T follicular helper cell (primary cell): ENCODE measurements around the gene TTC27.
"Not testable (repeated sequence)": the region's sequence is repeated elsewhere in the genome, so short reads cannot be mapped to it uniquely, and the experiment has no call there.

Experiments
- DNase-seq: peaks from one replicate; pipeline ENCODE4 v3.0.0-alpha.2; 2020; ENCODE audit warnings: low read depth

The TTC27 gene

DNA sequence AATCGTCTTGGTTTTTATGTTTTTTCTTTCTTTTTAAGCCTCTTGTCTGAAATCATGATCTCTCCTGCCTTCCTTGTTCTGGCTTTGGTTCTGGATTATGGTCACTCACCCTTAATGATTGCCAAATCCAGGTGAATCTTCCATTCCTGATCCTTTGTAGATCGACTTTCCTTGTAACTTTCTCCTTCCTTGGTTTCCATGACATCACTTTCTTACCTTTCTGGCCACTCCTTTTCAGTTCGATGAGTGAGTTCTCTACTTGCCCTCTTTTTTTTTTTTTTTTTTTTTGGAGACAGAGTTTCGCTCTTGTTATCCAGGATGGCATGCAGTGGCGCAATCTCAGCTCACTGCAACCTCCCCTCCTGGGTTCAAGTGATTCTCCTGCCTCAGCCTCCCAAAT lies 179.8 kb downstream of the TTC27 start:
- DNase-seq = no peak

DNA sequence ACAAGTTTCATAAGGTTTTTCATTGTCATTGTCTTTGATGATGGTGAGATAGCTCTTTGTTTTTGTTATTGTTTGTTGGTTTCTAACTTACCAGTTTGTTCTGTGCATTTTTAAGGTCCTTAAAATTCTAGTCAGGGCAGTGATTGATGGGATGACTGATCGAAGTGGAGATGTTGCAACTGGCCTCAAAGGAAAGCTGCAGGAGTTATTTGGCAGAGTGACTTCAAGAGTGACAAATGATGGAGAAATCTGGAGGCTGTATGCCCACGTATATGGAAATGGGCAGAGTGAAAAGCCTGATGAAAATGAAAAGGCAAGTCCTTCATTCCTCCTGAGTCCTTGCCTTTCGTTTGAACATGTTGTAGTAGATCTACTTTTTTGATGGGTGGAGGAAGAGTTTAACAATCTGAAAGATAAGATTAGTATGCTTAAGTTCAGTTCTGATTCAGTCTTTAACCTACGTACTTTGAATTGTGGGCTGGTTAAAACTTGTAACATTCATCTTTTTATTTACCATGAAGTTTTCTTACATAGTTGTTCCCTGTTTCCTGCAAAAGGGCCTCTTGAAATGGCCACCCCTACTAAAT lies 183.2 kb downstream of the TTC27 start:
- no peak for DNase-seq

- DNase-seq = no peak
Observed at GRCh38 chr2:32811696-32812095, 183.8 kb downstream of the TTC27 start.

- no peak for DNase-seq
Observed at GRCh38 chr2:32812316-32812715, 184.5 kb downstream of the TTC27 start.

DNA sequence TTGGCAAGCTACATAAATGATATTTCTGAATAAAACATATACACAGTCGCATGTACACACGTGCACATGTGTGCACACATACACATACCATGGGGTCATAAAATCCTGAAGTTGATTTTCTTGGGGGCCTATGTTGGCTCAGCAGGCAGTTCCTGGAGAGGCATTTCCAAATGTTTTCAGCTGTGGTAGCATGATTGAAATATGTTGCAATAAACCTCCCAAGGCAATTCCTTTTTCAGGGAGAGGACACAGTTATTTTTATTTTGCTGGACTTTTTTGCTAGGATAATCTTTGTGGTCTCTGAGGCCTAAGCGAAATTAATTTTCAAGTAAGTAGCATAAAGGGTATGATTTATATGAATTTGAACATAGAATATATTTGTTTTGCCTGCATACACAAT lies 192.2 kb downstream of the TTC27 start:
- no peak for DNase-seq

DNA sequence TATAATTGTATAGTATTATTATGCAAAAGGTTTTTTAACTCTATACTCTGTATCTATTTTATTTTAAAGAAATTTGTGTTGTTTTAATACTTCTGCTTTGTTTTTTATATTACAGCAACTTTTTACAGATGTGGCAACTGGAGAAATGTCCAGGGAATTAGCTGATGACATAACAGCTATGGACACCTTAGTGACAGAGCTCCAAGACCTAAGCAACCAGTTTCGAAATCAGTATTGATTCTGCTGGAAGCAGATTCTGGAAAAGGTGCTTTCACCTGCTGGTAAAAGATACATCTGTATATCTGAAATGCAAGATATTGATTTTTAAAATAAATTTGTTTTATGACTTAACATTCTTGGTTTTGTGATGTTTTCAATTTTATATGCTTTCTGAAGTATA lies 192.9 kb downstream of the TTC27 start:
- no peak for DNase-seq

DNA sequence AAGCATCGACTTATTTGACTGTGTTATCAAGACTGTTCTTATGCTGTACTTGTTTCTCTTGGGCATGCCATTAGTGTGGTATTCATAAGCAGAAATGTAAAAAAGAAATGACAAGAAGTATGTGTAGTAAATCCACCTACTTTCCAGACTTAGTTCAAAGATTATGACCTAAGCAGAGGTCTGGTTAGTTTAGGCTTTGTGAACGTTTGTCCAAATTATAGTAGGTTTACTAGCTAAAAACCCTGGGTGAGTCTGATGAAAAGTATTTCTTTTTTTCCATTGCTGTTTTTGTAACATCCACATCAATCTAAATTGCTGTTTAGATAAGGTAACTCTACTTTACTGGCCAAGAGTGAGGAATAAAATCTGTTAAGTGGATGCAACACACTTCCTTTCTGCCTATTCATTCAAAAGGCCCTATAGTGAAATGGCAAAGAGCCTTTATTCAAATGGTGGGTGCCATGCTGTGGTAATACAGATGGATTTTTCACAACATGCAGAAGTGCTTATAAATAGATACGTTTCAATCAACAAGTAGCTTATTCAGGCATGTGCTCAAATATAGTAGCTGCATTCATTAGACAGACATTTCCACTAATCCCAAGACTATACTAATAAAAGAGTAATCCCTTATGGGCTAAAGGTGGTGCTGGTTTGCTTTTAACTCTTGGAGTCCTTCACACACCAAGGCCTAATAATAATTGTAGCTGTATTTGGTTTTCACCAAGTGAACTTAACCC lies 196.4 kb downstream of the TTC27 start:
- no peak for DNase-seq

- no peak for DNase-seq
Observed at GRCh38 chr2:32825291-32825712, 197.5 kb downstream of the TTC27 start.

GRCh38 chr2:32830196-32830595 lies 202.3 kb downstream of the TTC27 start:
- DNase-seq = no peak

GRCh38 chr2:32832821-32833220 lies 205.0 kb downstream of the TTC27 start:
- no peak for DNase-seq

DNA sequence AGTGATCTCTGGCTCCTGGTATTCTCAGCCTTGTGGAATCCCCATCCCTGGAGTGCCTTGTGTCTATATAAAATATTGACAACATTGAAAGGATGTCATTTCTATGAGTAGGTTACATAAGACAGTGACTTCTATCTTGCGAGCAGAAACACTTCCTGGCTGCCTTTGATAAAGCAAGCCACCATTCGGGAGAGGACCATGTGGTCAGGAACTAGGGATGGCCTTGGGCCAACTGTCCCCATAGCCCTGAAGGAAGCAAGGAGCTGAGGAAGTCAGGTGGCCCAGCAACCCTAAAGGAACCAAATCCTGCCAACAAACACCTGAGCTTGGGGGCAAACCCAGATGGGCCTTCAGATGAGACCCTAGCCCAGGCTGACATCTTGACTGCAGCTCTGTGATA lies 205.9 kb downstream of the TTC27 start:
- DNase-seq = no peak

DNA sequence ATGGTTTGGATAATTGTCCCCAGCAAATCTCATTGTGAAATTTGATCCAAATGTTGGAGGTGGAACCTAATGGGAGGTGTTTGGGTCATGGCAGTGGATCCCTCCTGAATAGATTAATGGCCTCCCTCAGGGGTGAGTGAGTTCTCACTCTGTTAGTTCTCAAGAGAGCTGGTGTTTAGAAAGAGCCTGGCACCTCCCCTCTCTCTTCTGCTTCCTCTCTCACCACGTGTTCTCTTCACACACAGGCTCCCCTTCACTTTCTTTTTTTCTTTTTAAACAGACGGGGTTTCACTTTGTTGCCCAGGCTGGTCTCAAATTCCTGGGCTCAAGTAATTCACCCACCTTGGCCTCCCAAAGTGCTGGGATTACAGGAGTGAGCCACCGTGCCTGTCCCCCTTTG lies 207.3 kb downstream of the TTC27 start:
- no peak for DNase-seq

DNA sequence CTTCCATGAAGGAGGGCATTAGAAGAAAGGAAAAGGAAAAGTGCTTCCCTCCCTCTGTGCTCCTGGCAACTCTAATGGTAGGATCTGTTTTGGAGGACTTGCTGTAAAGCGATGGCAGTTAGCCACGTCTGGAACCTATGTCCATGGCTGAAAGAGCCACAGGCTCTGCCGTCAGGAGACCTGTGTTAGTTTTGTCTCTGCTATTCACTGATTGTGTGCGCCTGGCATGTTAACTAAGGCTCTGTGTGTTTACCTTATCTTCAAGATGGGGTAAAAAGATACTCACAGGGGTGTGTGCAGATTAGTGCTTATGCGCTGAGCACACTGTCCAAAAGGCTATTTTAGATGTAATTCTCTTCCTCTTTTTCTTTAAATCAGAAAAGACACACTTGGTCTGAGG lies 209.1 kb downstream of the TTC27 start:
- no peak for DNase-seq

DNA sequence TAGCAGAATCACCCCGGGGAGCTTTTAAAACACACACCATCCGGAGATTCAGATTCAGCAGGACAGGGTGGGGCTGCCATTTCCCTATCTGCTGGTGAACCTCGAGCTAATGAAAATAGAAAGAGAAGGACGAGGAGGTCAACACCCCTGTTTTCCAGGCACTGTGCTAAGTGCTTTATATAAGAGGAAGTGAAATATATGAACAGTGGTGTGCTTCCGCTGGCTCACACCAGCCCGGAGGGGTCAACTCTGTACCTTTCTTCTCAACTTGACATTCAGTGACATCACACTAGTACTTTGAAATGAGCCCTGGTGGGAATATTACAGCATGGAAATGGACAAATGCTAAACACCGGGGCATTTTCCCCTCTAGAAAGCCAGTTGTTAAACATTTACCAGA lies 210.6 kb downstream of the TTC27 start:
- DNase-seq = no peak

GRCh38 chr2:32838949-32839348 lies 211.1 kb downstream of the TTC27 start:
- DNase-seq = no peak

GRCh38 chr2:32841931-32842898 lies 214.4 kb downstream of the TTC27 start:
- no peak for DNase-seq

DNA sequence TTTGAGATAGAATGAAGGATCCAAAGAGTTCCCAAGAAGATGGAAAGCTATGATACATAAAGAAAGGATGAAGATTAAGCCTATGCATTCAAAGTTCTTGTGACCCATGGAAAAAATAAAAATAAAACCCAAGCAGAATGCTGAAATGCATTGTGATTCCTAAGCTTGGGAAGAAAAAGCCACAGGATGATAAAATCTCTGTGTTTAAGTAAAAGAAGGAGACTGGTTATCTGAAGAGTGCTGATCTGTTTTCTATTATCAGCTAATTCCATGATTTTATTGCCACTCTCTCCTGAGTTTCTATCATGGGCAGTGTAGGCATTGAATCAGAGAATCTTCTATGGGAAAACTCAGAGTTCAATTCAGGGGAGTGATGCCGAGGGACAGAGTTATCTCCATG lies 215.8 kb downstream of the TTC27 start:
- no peak for DNase-seq

GRCh38 chr2:32844253-32844652 lies 216.4 kb downstream of the TTC27 start:
- DNase-seq = no peak

DNA sequence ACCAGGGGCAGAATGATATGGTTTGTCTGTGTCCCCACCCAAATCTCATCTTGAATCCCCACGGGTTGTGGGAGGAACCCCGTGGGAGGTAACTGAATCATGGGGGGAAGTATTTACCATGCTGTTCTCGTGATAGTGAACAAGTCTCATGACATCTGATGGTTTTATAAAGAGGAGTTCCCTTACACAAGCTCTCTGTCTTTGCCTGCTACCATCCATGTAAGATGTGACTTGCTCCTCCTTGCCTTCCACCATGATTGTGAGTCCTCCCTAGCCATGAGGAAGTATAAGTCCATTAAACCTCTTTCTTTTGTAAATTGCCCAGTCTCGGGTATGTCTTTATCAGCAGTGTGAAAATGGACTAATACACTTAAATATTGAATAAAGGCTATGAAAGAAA lies 218.4 kb downstream of the TTC27 start:
- not testable (repeated sequence) for DNase-seq

GRCh38 chr2:32847734-32848133 lies 219.9 kb downstream of the TTC27 start:
- DNase-seq = no peak

DNA sequence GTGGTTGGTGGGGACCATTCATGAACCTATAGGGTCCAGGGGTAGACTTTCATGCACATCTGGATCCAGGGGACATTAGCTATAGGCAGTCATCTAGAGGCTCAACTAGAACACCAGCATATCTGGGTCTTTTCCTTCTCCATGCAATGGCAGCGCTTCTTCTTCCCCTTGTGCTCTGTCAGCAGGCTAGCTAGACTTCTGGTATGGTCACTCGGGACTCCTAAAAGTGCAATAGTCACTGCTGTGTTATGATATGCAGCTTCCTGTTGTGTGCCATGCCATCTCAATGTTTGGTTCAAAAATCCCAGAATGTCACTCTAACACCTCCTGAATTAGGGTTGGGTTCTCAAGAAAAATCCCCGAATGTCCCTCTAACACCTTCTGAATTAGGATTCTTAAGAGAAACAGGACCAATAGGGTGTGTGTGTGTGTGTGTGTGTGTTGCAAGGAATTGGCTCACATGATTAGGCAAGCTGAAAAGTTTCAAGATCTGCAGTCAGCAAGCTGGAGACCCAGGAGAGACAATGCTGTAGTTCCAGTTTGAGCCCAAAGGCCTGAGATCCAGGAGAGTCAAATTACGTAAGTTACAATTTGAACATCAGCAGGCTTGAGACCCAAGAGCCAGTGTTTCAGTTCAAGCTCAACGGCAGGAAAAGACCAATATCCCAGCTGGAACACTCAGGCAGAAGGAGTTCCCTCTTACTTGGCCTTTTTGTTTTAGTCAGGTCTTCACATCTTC lies 221.8 kb downstream of the TTC27 start:
- no peak for DNase-seq
